Measurements from ENCODE around the gene ZSCAN23. TPM values are rescaled to one million over a fixed set of nuclear protein-coding genes. Genes with fewer than 3 reads are reported as not detected.

Gene ZSCAN23
- total and polyA plus RNA-seq, 2 of the 8 experiments (the other 6 are each of a cell fraction or from before 2014, with no cell fraction given) = 0.74 to 5.3 TPM

- ChIA-PET POLR2A (ENCODE audit: partially characterized antibody) (no interaction called here), CTCF (ENCODE audit: partially characterized antibody) (interaction anchor here (1.2 kb wide), 1 partner anchor 129 kb away, joined by 4 read pairs; no protein-coding TSS in a partner anchor)
- Histone ChIP-seq H3K9ac (replicated peaks in 1 of 4; ENCODE audit: extremely low read depth in 1 of 4, low read depth in 3 of 4, low read length in 3 of 4) (no peak overlapping the region), H2BK12ac (ENCODE audit: low read depth, low read length) (no peak overlapping the region), H3K27me3 (replicated peaks in 1 of 4; ENCODE audit: control insufficient read depth in 3 of 4, extremely low read depth in 1 of 4, insufficient read depth in 3 of 4, low read length in 3 of 4) (no peaks in the 10 kb centered on the region), H4K20me1 (replicated peaks in 1 of 2; ENCODE audit: control insufficient read depth in 1 of 2, insufficient read depth in 2 of 2, low read length in 2 of 2) (peaks cover 0 to 1% of the 10 kb centered on the region in 2 experiments), H4K8ac (ENCODE audit: extremely low read depth, insufficient read depth, low read length) (no peak overlapping the region), H3K56ac (replicated peaks; ENCODE audit: insufficient read length, low read depth, low read length) (no peak overlapping the region), H3K79me1 (ENCODE audit: low read depth, low read length) (no peaks in the 10 kb centered on the region), H3K14ac (ENCODE audit: insufficient read length) (no peak overlapping the region), H2AK5ac (ENCODE audit: low read depth, low read length) (no peak overlapping the region), H3K4ac (replicated peaks; ENCODE audit: insufficient read length, low read depth, low read length) (no peak overlapping the region), H3K36me3 (ENCODE audit: control insufficient read depth in 2 of 4, insufficient read depth in 4 of 4, low read length in 3 of 4) (no peaks in the 10 kb centered on the region), H2AFZ (ENCODE audit: low read length) (no peak overlapping the region), H3K23me2 (ENCODE audit: low read depth, low read length) (no peaks in the 10 kb centered on the region), H3K23ac (ENCODE audit: insufficient read length) (no peak overlapping the region), H4K5ac (ENCODE audit: insufficient read length, low read depth, low read length) (no peak overlapping the region), H4K91ac (replicated peaks; ENCODE audit: insufficient read length, low read length) (no peak overlapping the region), H3K18ac (ENCODE audit: extremely low read depth, low read length) (no peak overlapping the region), H3K4me1 (replicated peaks in 1 of 4; ENCODE audit: control insufficient read depth in 3 of 4, insufficient read depth in 4 of 4, low read length in 3 of 4) (no peaks in the 10 kb centered on the region), H2BK15ac (ENCODE audit: low read length) (no peak overlapping the region), H2BK5ac (ENCODE audit: low read depth, low read length) (no peak overlapping the region), H3K4me3 (ENCODE audit: extremely low read depth in 1 of 4, insufficient read depth in 2 of 4, low read depth in 3 of 4, low read length in 4 of 4) (no peak overlapping the region), H2BK20ac (ENCODE audit: low read length) (no peak overlapping the region), H3K79me2 (ENCODE audit: control insufficient read depth in 1 of 2, insufficient read depth in 2 of 2, low read length in 2 of 2) (no peaks in the 10 kb centered on the region), H3K4me2 (ENCODE audit: insufficient read depth in 1 of 2, low read depth in 2 of 2, low read length in 2 of 2) (no peak overlapping the region), H3K27ac (ENCODE audit: low read depth, low read length) (no peak overlapping the region), H2BK120ac (replicated peaks; ENCODE audit: low read depth, low read length) (no peak overlapping the region), H3K9me3 (ENCODE audit: insufficient read depth in 2 of 2, low read depth in 1 of 2, low read length in 1 of 2) (no peaks in the 10 kb centered on the region)
- DNase-seq (ENCODE audit: low read depth in 1 of 2, low spot score in 2 of 2) = no peak
- FAIRE-seq = no peak
- TF ChIP-seq TCF12 (IDR thresholded peaks at IDR 0.05; ENCODE audit: low read depth, low read length) (no peak), CHD1 (IDR thresholded peaks at IDR 0.05; ENCODE audit: low read depth, low read length) (no peak), SP4 (IDR thresholded peaks at IDR 0.05; ENCODE audit: low read length) (no peak), SIX5 (IDR thresholded peaks at IDR 0.05; ENCODE audit: low read depth, low read length) (no peak)
Observed at GRCh38 chr6:28413681-28414080, 29.6 kb downstream of the ZSCAN23 start.

All from H1 (cell line).